OCI-LY3 (cell line): ENCODE data around the gene MANEA.

Experiments used
- H2AFZ ChIP-seq: fragments of 200-600, 300-600 bp; shearing (Covaris generic); 2 replicates; pipeline ENCODE4 v1.6.0; 2014; ENCODE audit warnings: antibody characterized with exemption, low read depth, low read length
- H3K27ac ChIP-seq: fragments of 200-600, 300-600 bp; sonication (generic); 2 replicates; pipeline ENCODE4 v1.5.1; 2014; ENCODE audit warnings: mild to moderate bottlenecking, low read length, moderate library complexity, mixed read lengths
- H3K27me3 ChIP-seq: fragments of 200-600, 300-600 bp; sonication (generic); 2 replicates; pipeline ENCODE4 v1.6.1; 2014; ENCODE audit warnings: low read depth, low read length, mixed read lengths
- H3K36me3 ChIP-seq: fragments of 200-600, 300-600 bp; sonication (generic); replicated peaks from 2 replicates; pipeline ENCODE3; 2014; ENCODE audit warnings: low read depth, low read length, mixed read lengths
- H3K4me1 ChIP-seq: fragments of 300-600, 200-600 bp; sonication (generic); 2 replicates; pipeline ENCODE4 v1.6.1; 2014; ENCODE audit warnings: low read length, mixed read lengths
- H3K4me2 ChIP-seq: fragments of 200-600, 300-600 bp; sonication (generic); 2 replicates; pipeline ENCODE4 v1.6.1; 2014; ENCODE audit warnings: low read length, mixed read lengths
- H3K4me3 ChIP-seq: fragments of 300-600, 200-600 bp; sonication (generic); 2 replicates; pipeline ENCODE4 v1.5.1; 2014; ENCODE audit warnings: antibody characterized with exemption, mild to moderate bottlenecking, low read length, moderate library complexity
- H3K79me2 ChIP-seq: fragments of 300-600, 200-600 bp; shearing (Covaris generic); 2 replicates; pipeline ENCODE4 v1.6.1; 2014; ENCODE audit warnings: mild to moderate bottlenecking, low read length, mixed read lengths
- H3K9ac ChIP-seq: fragments of 300-600, 200-600 bp; shearing (Covaris generic); 2 replicates; pipeline ENCODE4 v1.6.0; 2014; ENCODE audit warnings: mild to moderate bottlenecking, low read length, moderate library complexity
- H3K9me3 ChIP-seq: fragments of 200-600, 300-600 bp; shearing (Covaris generic); 2 replicates; pipeline ENCODE4 v1.6.1; 2014; ENCODE audit warnings: low read length, mixed read lengths; ENCODE audit not compliant: insufficient read depth
- H4K20me1 ChIP-seq: fragments of 200-600, 300-600 bp; sonication (generic); 2 replicates; pipeline ENCODE4 v1.6.1; 2016; ENCODE audit warnings: low read length, mixed read lengths; ENCODE audit not compliant: insufficient read depth
- EZH2phosphoT487 ChIP-seq: fragments of 200-600 bp; shearing (Covaris generic); IDR thresholded peaks from 2 replicates; pipeline ENCODE4 v1.6.1; 2018; ENCODE audit warnings: antibody characterized with exemption, mixed run types, low read depth
- TF ChIP-seq, protein P1 (sequence below): fragments of 200-600, 300-600 bp; sonication (generic); IDR thresholded peaks from 2 replicates; pipeline ENCODE4 v1.5.1; 2014; ENCODE audit warnings: antibody characterized with exemption, low read length, low read depth

Gene MANEA

DNA sequence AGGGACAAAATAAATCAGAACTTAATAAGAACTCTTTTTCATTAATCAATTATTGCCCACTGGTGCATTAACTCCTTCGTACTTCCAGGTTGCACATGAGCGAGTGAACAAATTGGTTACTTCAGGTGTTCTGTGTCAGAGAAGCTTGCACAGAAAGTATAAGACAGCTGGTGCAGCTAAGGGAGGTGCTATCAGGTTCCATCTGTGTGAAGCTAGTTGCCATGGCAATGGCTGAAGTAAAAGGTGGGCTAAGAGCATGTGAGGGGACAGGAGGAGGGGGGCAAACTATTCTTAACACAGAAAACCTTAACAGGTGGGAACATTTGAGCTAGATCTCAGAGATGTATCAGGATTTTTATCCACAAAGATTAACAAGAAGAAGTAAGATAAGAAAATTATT lies 81.6 kb downstream of the MANEA start:
- Histone ChIP-seq H3K27me3 (no peaks in the 10 kb centered on the region), H3K9me3 (no peaks in the 10 kb centered on the region), H3K4me3 (no peak overlapping the region), H3K36me3 (no peaks in the 10 kb centered on the region), H3K4me1 (peaks cover 2% of the 10 kb centered on the region; the same call in 1 of the 2 replicates), H3K4me2 (no peak overlapping the region), H3K9ac (no peak overlapping the region), H4K20me1 (no peaks in the 10 kb centered on the region), H3K27ac (no peak overlapping the region), H3K79me2 (no peaks in the 10 kb centered on the region), H2AFZ (no peak overlapping the region)
- TF ChIP-seq EZH2phosphoT487: no peak
- TF ChIP-seq, protein P1, sequence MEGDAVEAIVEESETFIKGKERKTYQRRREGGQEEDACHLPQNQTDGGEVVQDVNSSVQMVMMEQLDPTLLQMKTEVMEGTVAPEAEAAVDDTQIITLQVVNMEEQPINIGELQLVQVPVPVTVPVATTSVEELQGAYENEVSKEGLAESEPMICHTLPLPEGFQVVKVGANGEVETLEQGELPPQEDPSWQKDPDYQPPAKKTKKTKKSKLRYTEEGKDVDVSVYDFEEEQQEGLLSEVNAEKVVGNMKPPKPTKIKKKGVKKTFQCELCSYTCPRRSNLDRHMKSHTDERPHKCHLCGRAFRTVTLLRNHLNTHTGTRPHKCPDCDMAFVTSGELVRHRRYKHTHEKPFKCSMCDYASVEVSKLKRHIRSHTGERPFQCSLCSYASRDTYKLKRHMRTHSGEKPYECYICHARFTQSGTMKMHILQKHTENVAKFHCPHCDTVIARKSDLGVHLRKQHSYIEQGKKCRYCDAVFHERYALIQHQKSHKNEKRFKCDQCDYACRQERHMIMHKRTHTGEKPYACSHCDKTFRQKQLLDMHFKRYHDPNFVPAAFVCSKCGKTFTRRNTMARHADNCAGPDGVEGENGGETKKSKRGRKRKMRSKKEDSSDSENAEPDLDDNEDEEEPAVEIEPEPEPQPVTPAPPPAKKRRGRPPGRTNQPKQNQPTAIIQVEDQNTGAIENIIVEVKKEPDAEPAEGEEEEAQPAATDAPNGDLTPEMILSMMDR: no peak
